ENCODE results near the gene ADH6. TPM values are rescaled to one million over a fixed set of nuclear protein-coding genes. Genes with fewer than 3 reads are reported as not detected.

Gene ADH6
- total and polyA plus RNA-seq, 9 of the 15 experiments (the other 6 are each of a cell fraction or from before 2014, with no cell fraction given): 0.13 TPM; not detected in 8

GRCh38 chr4:99235955-99236354 is 16.9 kb upstream of the ADH6 start:
- Histone ChIP-seq H3K4me3 (no peak overlapping the region), H3K36me3 (ENCODE audit: control insufficient read depth, insufficient read depth, low read length) (no peaks in the 10 kb centered on the region), H3K4me1 (replicated peaks in 1 of 2; ENCODE audit: control insufficient read depth in 2 of 2, insufficient read depth in 2 of 2, low read length in 2 of 2) (no peaks in the 10 kb centered on the region), H3K9me3 (replicated peaks; ENCODE audit: control insufficient read depth, insufficient read depth, low read depth, low read length) (no peaks in the 10 kb centered on the region), H3K4me2 (ENCODE audit: insufficient read depth, low read length) (no peak overlapping the region), H3K27ac (ENCODE audit: extremely low read depth, low read depth, low read length) (no peak overlapping the region), H3K9ac (ENCODE audit: insufficient read depth in 1 of 2, low read depth in 2 of 2, low read length in 2 of 2) (no peak overlapping the region), H4K20me1 (replicated peaks; ENCODE audit: control insufficient read depth, insufficient read depth, low read length) (no peaks in the 10 kb centered on the region), H2AFZ (ENCODE audit: low read depth, low read length) (no peak overlapping the region), H3K79me2 (ENCODE audit: control insufficient read depth, insufficient read depth, low read length) (no peaks in the 10 kb centered on the region), H3K27me3 (ENCODE audit: control insufficient read depth in 2 of 2, insufficient read depth in 2 of 2, low read length in 2 of 2) (no peaks in the 10 kb centered on the region), H3K9me1 (ENCODE audit: control insufficient read depth, insufficient read depth, low read length) (no peaks in the 10 kb centered on the region)
- no peak for TF ChIP-seq CBFA2T3 (IDR thresholded peaks at IDR 0.05)
- no peak for TF ChIP-seq HDAC2 (IDR thresholded peaks at IDR 0.05)
- TF ChIP-seq ERF (CRISPR knock-in tag; IDR thresholded peaks at IDR 0.05): no peak
- no peak for TF ChIP-seq STAT5B (CRISPR knock-in tag; IDR thresholded peaks at IDR 0.05)
- TF ChIP-seq HDAC6 (IDR thresholded peaks at IDR 0.05; ENCODE audit: low read depth, low read length): no peak
- TF ChIP-seq PHF20 (IDR thresholded peaks at IDR 0.05; ENCODE audit: partially characterized antibody): no peak
- no peak for TF ChIP-seq TARDBP (IDR thresholded peaks at IDR 0.05)
- no peak for TF ChIP-seq SMARCA4 (IDR thresholded peaks at IDR 0.05)
- no peak for TF ChIP-seq ZBTB43 (CRISPR knock-in tag; IDR thresholded peaks at IDR 0.05)
- TF ChIP-seq CTCF (IDR thresholded peaks at IDR 0.05 in 2 of 3, conservative IDR thresholded peaks at IDR 0.05 in 1 of 3; ENCODE audit: insufficient read depth in 2 of 3, low read depth in 1 of 3, low read length in 3 of 3): no peak
- no peak for TF ChIP-seq ZBED1 (IDR thresholded peaks at IDR 0.05)
- TF ChIP-seq KLF16 (IDR thresholded peaks at IDR 0.05): no peak
- TF ChIP-seq IRF1 (CRISPR knock-in tag; IDR thresholded peaks at IDR 0.05; ENCODE audit: borderline replicate concordance): no peak
- no peak for TF ChIP-seq MAX (CRISPR knock-in tag; IDR thresholded peaks at IDR 0.05)
- no peak for TF ChIP-seq ELF4 (CRISPR knock-in tag; IDR thresholded peaks at IDR 0.05)
- no peak for TF ChIP-seq ATF3 (IDR thresholded peaks at IDR 0.05)
- TF ChIP-seq ATF3 (CRISPR knock-in tag; conservative IDR thresholded peaks at IDR 0.05): no peak
- no TSS peak for BruUV-seq (replicated peaks)
- no peak for ATAC-seq
- intact Hi-C loops (cut with micrococcal nuclease): no loop called here
- WGBS (ENCODE audit: insufficient coverage, low coverage, missing lambda C conversion rate): 0% methylated on average over 1 of the region's 1 CpG
- ChIA-PET POLR2A (no interaction called here), CTCF (ENCODE audit: low intra/inter-chr PET ratio) (no interaction called here)
- DNase-seq (ENCODE audit: extremely low read depth in 1 of 4, low spot score in 3 of 4): no peak
- FAIRE-seq: no peak
- in situ Hi-C loops (cut with MboI): no loop called here

Measured in K562 (cell line).